HUES6 (cell line): ENCODE results near the gene RBSN.

Experiments used
- H3K27ac ChIP-seq: 2 replicates; pipeline ENCODE4 v1.7.0; 2013; ENCODE audit warnings: low read depth, mild to moderate bottlenecking, low read length, inconsistent platforms
- H3K27me3 ChIP-seq: 2 replicates; pipeline ENCODE4 v1.6.1; 2013; ENCODE audit warnings: low read length; ENCODE audit not compliant: control insufficient read depth, insufficient read depth
- H3K36me3 ChIP-seq: 2 replicates; pipeline ENCODE4 v1.6.1; 2013; ENCODE audit warnings: low read length; ENCODE audit not compliant: control insufficient read depth, insufficient read depth
- H3K4me1 ChIP-seq: 2 replicates; pipeline ENCODE4 v1.6.1; 2013; ENCODE audit warnings: low read length; ENCODE audit not compliant: control insufficient read depth, insufficient read depth
- H3K4me3 ChIP-seq: 2 replicates; pipeline ENCODE4 v1.5.1; 2013; ENCODE audit warnings: low read depth, low read length
- H3K9ac ChIP-seq: one replicate; pipeline ENCODE4 v1.6.1; 2013; ENCODE audit warnings: mild to moderate bottlenecking, low read length
- H3K9me3 ChIP-seq: 2 replicates; pipeline ENCODE4 v1.6.1; 2013; ENCODE audit warnings: low read depth, low read length; ENCODE audit not compliant: control insufficient read depth, insufficient read depth

The RBSN gene

GRCh38 chr3:15042936-15043335, 56.0 kb downstream of the RBSN start:
- Histone ChIP-seq H3K36me3 (peaks cover 95% of the 10 kb centered on the region), H3K9ac (no peak overlapping the region), H3K27me3 (no peaks in the 10 kb centered on the region), H3K4me1 (no peaks in the 10 kb centered on the region), H3K27ac (no peak overlapping the region), H3K4me3 (no peak overlapping the region), H3K9me3 (no peaks in the 10 kb centered on the region)

DNA sequence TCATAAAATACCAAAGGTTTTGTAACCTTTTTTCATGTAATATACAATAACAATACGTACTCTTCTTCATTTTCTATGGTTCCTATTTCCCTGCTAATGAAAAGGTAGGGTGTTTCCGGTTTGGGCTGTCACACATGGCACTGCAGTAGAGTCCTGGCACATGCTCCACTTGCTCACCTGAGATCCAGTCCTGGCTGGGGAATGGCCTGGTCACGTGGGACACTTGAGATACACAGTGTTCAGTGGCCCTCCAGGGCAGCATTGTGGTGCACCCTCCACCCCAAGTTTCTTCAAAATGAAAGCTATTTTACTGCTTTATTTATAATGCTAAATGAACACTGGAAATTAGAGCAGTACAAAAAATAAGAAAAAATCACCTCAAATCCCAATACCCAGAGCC, 57.0 kb downstream of the RBSN start:
- Histone ChIP-seq H3K36me3 (peaks cover 95% of the 10 kb centered on the region), H3K9me3 (no peaks in the 10 kb centered on the region), H3K4me3 (no peak overlapping the region), H3K27ac (no peak overlapping the region), H3K27me3 (no peaks in the 10 kb centered on the region), H3K9ac (no peak overlapping the region), H3K4me1 (no peaks in the 10 kb centered on the region)

- Histone ChIP-seq H3K9ac (no peak overlapping the region), H3K4me1 (no peaks in the 10 kb centered on the region), H3K4me3 (no peak overlapping the region), H3K9me3 (no peaks in the 10 kb centered on the region), H3K36me3 (peaks cover 95% of the 10 kb centered on the region), H3K27ac (no peak overlapping the region), H3K27me3 (no peaks in the 10 kb centered on the region)
Observed at GRCh38 chr3:15040844-15041243, 58.1 kb downstream of the RBSN start.

DNA sequence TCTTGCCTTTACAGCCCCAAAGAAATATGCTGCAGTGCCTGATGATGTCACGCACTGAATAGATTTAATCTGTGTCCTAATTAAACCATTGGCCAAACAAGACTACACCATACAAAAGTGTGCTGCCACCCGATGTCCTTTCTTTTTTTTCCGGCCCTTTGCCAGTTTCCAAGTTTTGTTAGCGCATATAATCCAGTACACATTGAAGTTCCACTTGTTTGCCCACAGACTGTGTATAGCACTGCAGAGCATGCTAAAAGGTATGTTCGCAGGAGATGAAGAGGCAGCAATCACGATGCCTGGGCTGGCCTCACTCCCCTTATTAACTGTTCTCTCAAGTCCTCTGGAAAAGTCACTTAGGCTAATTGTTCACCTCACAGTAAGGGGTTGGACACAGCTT, 60.6 kb downstream of the RBSN start:
- H3K4me3 ChIP-seq: no peak overlapping the region
- no peak overlapping the region for H3K9ac ChIP-seq
- peaks cover 91% of the 10 kb centered on the region for H3K36me3 ChIP-seq
- no peaks in the 10 kb centered on the region for H3K9me3 ChIP-seq
- H3K27me3 ChIP-seq: no peaks in the 10 kb centered on the region
- no peaks in the 10 kb centered on the region for H3K4me1 ChIP-seq
- H3K27ac ChIP-seq: no peak overlapping the region

DNA sequence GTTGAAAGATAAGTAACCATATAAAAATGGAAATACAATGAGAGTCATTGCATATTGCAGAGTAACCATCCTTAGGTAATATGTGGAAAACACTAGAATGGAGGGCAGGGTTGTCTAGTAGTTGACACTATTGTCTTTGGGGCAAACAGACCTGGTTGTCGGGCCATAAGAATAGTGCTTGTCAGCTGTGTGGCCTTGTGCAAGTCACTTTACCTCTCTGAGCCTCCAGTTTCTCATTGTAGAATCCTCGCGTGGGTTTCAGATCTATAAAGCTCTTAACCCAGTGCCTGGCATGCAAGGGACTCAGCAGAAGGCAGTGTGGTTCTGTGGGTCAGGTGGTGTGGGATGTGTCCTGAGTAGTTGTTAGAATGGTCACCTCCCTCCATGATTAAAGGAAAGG, 65.8 kb downstream of the RBSN start:
- no peak overlapping the region for H3K27ac ChIP-seq
- H3K9me3 ChIP-seq: no peaks in the 10 kb centered on the region
- no peak overlapping the region for H3K4me3 ChIP-seq
- no peak overlapping the region for H3K9ac ChIP-seq
- no peaks in the 10 kb centered on the region for H3K4me1 ChIP-seq
- H3K27me3 ChIP-seq: no peaks in the 10 kb centered on the region
- H3K36me3 ChIP-seq: peaks cover 93% of the 10 kb centered on the region

DNA sequence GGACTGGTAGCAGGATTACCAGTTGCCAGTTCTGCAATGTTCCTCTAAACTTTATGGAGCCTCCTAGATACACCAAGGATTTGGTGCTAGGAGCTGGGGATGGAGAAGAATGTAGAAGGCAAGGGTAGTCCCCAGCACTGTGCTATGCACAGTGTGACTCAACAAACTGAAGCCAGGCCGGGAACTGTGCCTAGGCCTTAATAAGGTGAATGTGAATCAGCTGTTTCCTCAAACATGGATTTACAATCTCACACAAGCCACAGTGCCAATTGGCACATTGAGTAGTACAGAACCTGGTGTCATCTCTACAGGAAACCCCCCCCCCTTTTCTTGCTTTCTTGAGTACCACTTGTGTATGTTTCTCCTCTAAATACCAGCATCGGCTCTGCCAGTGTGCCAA, 66.3 kb downstream of the RBSN start:
- Histone ChIP-seq H3K27ac (no peak overlapping the region), H3K4me3 (no peak overlapping the region), H3K27me3 (no peaks in the 10 kb centered on the region), H3K4me1 (no peaks in the 10 kb centered on the region), H3K9me3 (no peaks in the 10 kb centered on the region), H3K9ac (no peak overlapping the region), H3K36me3 (peaks cover 91% of the 10 kb centered on the region)

DNA sequence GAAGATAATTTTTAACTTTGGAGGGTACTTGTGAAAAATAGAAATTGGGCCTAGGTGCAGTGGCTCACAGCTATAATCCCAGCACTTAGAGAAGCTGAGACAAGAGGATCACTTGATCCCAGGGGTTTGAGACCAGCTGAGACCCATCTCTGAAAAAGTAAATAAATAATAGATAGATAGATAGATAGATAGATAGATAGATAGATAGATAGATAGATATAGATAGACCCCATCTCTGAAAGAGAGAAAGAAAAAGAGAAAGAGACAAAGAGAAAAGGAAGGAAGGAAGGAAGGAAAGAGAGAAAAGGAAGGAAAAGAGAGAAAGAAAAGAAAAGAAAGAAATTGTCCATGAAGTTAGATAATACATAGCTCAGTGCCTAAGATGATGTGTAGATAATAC, 69.3 kb downstream of the RBSN start:
- Histone ChIP-seq H3K36me3 (peaks cover 92% of the 10 kb centered on the region), H3K27me3 (no peaks in the 10 kb centered on the region), H3K27ac (no peak overlapping the region), H3K9me3 (no peaks in the 10 kb centered on the region), H3K4me3 (no peak overlapping the region), H3K4me1 (peaks cover 4% of the 10 kb centered on the region; the same call in 1 of the 2 replicates), H3K9ac (no peak overlapping the region)

DNA sequence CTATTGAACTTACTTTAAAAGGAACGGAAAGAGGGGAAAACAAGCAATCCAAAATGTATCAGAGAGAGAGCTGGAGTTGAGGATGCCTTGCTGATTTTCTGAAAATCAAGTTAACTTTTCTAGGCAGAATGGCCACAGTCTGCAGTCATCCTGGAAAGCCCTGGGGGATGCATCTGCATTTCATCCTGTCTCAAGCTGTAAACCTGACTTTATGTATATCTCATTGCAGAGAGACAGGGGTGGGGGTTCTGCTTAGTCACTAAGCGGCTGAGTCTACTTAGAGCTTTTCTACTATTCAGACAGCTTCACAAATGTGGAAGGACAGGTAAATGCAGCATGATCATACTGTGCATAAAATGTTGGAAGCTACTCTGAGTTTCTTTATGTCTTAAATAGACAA, 75.2 kb downstream of the RBSN start:
- Histone ChIP-seq H3K9me3 (no peaks in the 10 kb centered on the region), H3K27ac (no peak overlapping the region), H3K9ac (no peak overlapping the region), H3K4me1 (peaks cover 4% of the 10 kb centered on the region; the same call in 1 of the 2 replicates), H3K4me3 (no peak overlapping the region), H3K27me3 (no peaks in the 10 kb centered on the region), H3K36me3 (peaks cover 93% of the 10 kb centered on the region)

DNA sequence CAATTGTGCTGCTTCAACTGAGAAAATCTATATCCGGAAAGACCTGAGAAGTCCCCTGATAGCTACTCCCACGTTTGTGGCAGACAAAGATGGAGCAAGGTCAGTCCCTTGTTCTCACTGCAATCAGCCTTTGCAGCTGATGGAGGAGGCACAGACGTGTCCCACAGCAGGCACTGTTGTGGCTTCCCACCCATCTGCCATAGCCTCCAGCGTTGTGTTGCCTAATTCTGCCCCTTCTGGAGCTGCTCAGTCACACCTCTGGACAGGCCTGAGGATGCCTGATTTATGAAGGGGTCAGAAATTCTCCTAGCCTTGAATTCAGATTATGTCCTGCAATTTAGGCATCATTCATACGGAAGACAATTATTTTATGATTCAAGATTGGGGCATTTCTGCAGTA, 75.7 kb downstream of the RBSN start:
- Histone ChIP-seq H3K36me3 (peaks cover 92% of the 10 kb centered on the region), H3K27me3 (no peaks in the 10 kb centered on the region), H3K4me1 (peaks cover 4% of the 10 kb centered on the region; the same call in 1 of the 2 replicates), H3K9me3 (no peaks in the 10 kb centered on the region), H3K9ac (no peak overlapping the region), H3K4me3 (no peak overlapping the region), H3K27ac (no peak overlapping the region)
